OCI-LY1 (cell line): Measurements from ENCODE around the gene GPR143.

Source experiments
- H2AFZ ChIP-seq: fragments of 200-600 bp; sonication (generic), shearing (Covaris generic); 2 replicates; pipeline ENCODE4 v1.6.0; 2014; ENCODE audit warnings: antibody characterized with exemption, mild to moderate bottlenecking, low read length
- H3F3A ChIP-seq: fragments of 200-600 bp; sonication (generic), shearing (Covaris generic); 2 replicates; pipeline ENCODE4 v1.6.0; 2014; ENCODE audit warnings: mild to moderate bottlenecking, antibody characterized with exemption, low read length, moderate library complexity; ENCODE audit not compliant: insufficient read depth
- H3K27ac ChIP-seq: fragments of 200-600 bp; sonication (generic); 2 replicates; pipeline ENCODE4 v1.5.1; 2014; ENCODE audit warnings: low read length, mixed run types, mild to moderate bottlenecking, low read depth; ENCODE audit not compliant: poor library complexity, severe bottlenecking
- H3K27me3 ChIP-seq: fragments of 200-600 bp; sonication (generic); 2 replicates; pipeline ENCODE4 v1.6.0; 2014; ENCODE audit warnings: antibody characterized with exemption, mild to moderate bottlenecking, low read length, moderate library complexity; ENCODE audit not compliant: insufficient read depth
- H3K36me3 ChIP-seq: fragments of 200-600 bp; sonication (generic); 2 replicates; pipeline ENCODE4 v1.6.1; 2014; ENCODE audit warnings: mild to moderate bottlenecking, antibody characterized with exemption, low read length, moderate library complexity, mixed read lengths; ENCODE audit not compliant: insufficient read depth
- H3K4me1 ChIP-seq: fragments of 200-600 bp; sonication (generic); 2 replicates; pipeline ENCODE4 v1.5.1; 2014; ENCODE audit warnings: mild to moderate bottlenecking, low read length, moderate library complexity; ENCODE audit not compliant: insufficient read depth, severe bottlenecking
- H3K4me2 ChIP-seq: fragments of 200-600 bp; sonication (generic), shearing (Covaris generic); 2 replicates; pipeline ENCODE4 v1.6.1; 2014; ENCODE audit warnings: low read length
- H3K4me3 ChIP-seq: fragments of 200-600 bp; sonication (generic); 2 replicates; pipeline ENCODE4 v1.5.1; 2014; ENCODE audit warnings: low read length, low read depth, mild to moderate bottlenecking, mixed read lengths; ENCODE audit not compliant: poor library complexity, severe bottlenecking
- H3K79me2 ChIP-seq: fragments of 200-600 bp; shearing (Covaris generic); 2 replicates; pipeline ENCODE4 v1.6.1; 2016; ENCODE audit warnings: mixed run types, low read length, mixed read lengths; ENCODE audit not compliant: insufficient read depth
- H3K9ac ChIP-seq: fragments of 200-600 bp; sonication (generic), shearing (Covaris generic); 2 replicates; pipeline ENCODE4 v1.6.1; 2014; ENCODE audit warnings: mild to moderate bottlenecking, low read length, mixed read lengths
- H3K9me2 ChIP-seq: fragments of 200-600 bp; sonication (generic), shearing (Covaris generic); 2 replicates; pipeline ENCODE4 v1.6.1; 2014; ENCODE audit warnings: low read depth, mild to moderate bottlenecking, low read length, mixed read lengths
- H3K9me3 ChIP-seq: fragments of 200-600 bp; shearing (Covaris generic); 2 replicates; pipeline ENCODE4 v1.6.1; 2014; ENCODE audit warnings: low read length, mixed read lengths
- H4K20me1 ChIP-seq: fragments of 200-600 bp; sonication (generic), shearing (Covaris generic); 2 replicates; pipeline ENCODE4 v1.6.0; 2016; ENCODE audit warnings: mild to moderate bottlenecking, low read length; ENCODE audit not compliant: insufficient read depth
- EZH2 ChIP-seq: fragments of 200-600 bp; sonication (generic), shearing (Covaris generic); IDR thresholded peaks from 2 replicates; pipeline ENCODE4 v1.8.0; 2017; ENCODE audit warnings: borderline replicate concordance, mixed run types, mild to moderate bottlenecking, antibody characterized with exemption, low read length, moderate library complexity, mixed read lengths
- TF ChIP-seq, protein P1 (sequence below): fragments of 200-600 bp; sonication (generic), shearing (Covaris generic); IDR thresholded peaks from 2 replicates; pipeline ENCODE4 v1.5.1; 2017; ENCODE audit warnings: mild to moderate bottlenecking, antibody characterized with exemption, low read length, moderate library complexity, mixed read lengths

GPR143 gene

DNA sequence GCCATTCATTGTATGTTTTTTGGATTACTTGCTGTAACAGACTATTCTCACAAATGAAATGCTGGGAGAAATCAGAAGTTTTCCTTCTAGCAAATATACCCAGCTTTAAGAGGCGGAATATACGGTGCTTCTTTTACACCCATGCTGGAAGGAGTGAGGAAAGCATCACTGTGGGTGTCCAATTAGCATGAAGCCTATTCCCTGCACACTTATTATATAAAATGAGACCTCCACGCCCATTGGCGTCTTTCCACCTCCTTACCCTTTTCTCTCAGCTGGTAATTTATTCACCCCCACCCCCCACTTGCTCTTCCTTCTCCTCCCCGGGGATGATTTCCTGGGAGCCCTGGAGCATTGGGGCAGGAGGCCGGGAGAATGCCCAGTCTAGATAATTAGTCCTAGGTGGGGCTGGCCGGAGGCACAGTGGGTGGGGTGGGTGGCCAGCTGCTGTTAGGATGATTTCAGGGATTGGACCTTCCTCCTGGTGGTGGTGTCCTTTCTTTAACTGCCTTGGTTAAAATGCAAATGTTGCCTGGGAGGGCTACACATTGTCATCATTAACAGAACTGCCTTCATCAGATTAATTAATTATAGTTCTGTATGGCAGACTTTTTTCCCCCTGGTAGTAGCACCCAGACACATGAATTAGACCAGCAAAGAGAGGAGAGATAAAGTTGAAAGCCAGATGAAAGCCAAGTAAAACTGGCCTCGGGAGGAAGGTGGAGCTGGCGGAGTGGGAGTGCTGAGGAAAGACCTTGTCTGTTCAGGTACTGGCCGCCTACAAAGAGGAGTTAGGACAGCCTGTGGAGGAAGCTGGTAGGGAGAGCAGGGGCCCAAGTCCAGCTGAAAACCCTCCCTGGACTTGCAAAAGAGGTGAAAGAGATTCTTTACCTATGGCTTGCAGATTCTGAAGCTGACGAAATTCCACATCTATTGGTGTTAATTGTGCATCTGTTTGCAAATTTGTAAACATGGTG is 32.0 kb upstream of the GPR143 start:
- no peak overlapping the region for H2AFZ ChIP-seq
- TF ChIP-seq, protein P1, sequence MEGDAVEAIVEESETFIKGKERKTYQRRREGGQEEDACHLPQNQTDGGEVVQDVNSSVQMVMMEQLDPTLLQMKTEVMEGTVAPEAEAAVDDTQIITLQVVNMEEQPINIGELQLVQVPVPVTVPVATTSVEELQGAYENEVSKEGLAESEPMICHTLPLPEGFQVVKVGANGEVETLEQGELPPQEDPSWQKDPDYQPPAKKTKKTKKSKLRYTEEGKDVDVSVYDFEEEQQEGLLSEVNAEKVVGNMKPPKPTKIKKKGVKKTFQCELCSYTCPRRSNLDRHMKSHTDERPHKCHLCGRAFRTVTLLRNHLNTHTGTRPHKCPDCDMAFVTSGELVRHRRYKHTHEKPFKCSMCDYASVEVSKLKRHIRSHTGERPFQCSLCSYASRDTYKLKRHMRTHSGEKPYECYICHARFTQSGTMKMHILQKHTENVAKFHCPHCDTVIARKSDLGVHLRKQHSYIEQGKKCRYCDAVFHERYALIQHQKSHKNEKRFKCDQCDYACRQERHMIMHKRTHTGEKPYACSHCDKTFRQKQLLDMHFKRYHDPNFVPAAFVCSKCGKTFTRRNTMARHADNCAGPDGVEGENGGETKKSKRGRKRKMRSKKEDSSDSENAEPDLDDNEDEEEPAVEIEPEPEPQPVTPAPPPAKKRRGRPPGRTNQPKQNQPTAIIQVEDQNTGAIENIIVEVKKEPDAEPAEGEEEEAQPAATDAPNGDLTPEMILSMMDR = no peak
- no peak for TF ChIP-seq EZH2
- H3K9me3 ChIP-seq = no peaks in the 10 kb centered on the region
- H3K9ac ChIP-seq = no peak overlapping the region
- H3K4me1 ChIP-seq = no peaks in the 10 kb centered on the region
- H3K27ac ChIP-seq = no peak overlapping the region
- H4K20me1 ChIP-seq = no peaks in the 10 kb centered on the region
- no peak overlapping the region for H3K4me2 ChIP-seq
- H3F3A ChIP-seq = no peaks in the 10 kb centered on the region
- no peaks in the 10 kb centered on the region for H3K79me2 ChIP-seq
- H3K36me3 ChIP-seq = no peaks in the 10 kb centered on the region
- no peaks in the 10 kb centered on the region for H3K27me3 ChIP-seq
- no peak overlapping the region for H3K4me3 ChIP-seq
- H3K9me2 ChIP-seq = no peaks in the 10 kb centered on the region

DNA sequence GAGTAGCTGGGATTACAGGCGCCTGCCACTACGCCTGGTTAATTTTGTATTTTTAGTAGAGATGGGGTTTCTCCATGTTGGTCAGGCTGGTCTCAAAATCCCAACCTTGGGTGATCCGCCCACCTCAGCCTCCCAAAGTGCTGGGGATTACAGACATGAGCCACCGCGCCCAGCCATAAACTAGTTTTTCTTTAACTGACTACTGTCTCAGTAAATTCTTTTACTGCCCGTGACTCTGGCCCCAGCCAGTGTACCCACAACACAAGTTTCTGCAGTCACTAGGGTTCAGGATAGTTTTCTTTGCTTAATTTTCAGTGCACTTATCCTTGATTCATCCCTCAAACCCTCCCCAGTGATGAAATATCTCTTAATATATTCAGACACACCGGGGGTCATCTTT is 28.8 kb upstream of the GPR143 start:
- Histone ChIP-seq H3K4me3 (no peak overlapping the region), H3K9me3 (no peaks in the 10 kb centered on the region), H3K36me3 (no peaks in the 10 kb centered on the region), H3K4me1 (no peaks in the 10 kb centered on the region), H3K9ac (no peak overlapping the region), H4K20me1 (no peaks in the 10 kb centered on the region), H3F3A (no peaks in the 10 kb centered on the region), H2AFZ (no peak overlapping the region), H3K27ac (no peak overlapping the region), H3K79me2 (no peaks in the 10 kb centered on the region), H3K4me2 (no peak overlapping the region), H3K9me2 (no peaks in the 10 kb centered on the region), H3K27me3 (no peaks in the 10 kb centered on the region)
- TF ChIP-seq EZH2 = no peak
- TF ChIP-seq, protein P1 = no peak

DNA sequence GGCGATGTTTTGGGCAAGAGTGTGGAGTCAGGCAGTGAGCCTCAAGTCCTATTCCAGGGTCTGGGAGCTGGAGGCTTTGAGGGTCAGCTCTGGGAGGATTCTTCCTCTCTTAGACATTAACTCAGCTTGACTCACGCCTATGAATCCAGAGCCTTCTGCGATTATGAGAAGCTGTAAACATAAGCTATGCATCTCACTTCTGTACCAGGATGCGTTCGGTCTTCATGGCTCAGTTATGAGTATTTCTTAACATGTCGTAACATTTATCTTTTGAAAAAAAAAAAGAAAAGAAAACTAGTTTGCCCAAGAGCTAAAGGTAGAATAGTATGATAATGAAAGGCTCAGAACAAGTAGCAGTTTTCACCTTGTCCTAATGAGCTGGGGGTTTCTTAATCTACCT is 25.2 kb upstream of the GPR143 start:
- no peak overlapping the region for H2AFZ ChIP-seq
- no peaks in the 10 kb centered on the region for H3K9me3 ChIP-seq
- H3K36me3 ChIP-seq = no peaks in the 10 kb centered on the region
- H3K4me3 ChIP-seq = no peak overlapping the region
- no peak overlapping the region for H3K4me2 ChIP-seq
- no peak overlapping the region for H3K9ac ChIP-seq
- no peaks in the 10 kb centered on the region for H3K79me2 ChIP-seq
- no peaks in the 10 kb centered on the region for H3K27me3 ChIP-seq
- TF ChIP-seq, protein P1 = no peak
- TF ChIP-seq EZH2 = no peak
- H3K27ac ChIP-seq = no peak overlapping the region
- H3F3A ChIP-seq = no peaks in the 10 kb centered on the region
- H3K4me1 ChIP-seq = no peaks in the 10 kb centered on the region
- H4K20me1 ChIP-seq = no peaks in the 10 kb centered on the region
- H3K9me2 ChIP-seq = no peaks in the 10 kb centered on the region
